ENCODE results near the gene FOXS1. TPM values are rescaled to one million over a fixed set of nuclear protein-coding genes. Genes with fewer than 3 reads are reported as not detected.
A peak's percentile ranks its signal among the peaks of the same experiment; 100 is the strongest.

FOXS1 gene
- total RNA-seq, 1 donor from 2014 or later: not detected

DNA sequence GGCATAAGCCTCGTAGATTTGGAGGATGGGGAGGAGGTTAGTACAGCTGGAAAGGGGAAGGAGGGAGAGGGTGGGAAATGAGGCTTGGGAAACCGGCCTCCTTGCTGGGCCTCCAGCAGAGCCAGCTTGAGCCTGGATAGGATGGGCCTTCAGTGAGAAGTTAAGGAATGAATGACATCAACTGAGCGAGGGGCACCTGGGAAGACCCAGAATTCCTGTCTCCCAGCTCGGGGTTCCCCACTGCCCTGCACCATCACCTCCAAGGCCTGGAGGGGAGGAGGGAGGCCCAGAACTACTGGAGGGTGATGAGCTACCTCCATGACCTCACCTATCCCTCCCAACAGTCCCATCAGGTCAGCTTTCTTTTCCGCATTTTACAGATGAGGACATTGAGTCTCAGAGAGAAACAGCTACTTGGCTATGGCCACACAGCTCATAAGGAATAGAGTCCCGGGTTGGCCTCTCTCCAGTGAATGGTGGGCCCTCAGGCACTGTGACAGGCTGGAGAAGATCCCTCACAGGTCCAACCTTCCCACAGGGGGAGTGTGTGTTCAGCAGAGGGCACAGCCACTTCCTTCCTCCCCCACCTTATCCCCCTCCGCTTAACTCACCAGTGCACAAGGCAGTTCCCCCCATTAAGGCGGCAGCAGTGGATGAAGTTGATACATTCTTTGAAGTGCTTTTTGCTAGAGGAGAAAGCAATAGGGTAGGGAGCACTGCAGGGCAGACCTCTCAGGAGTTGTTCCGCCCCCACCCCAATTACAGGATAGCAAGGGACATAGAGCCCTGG is 18.1 kb upstream of the FOXS1 start:
- DNase-seq (ENCODE audit: low spot score): no peak
- TF ChIP-seq EZH2phosphoT487 (IDR thresholded peaks at IDR 0.05): no peak
- no peak for TF ChIP-seq EZH2 (IDR thresholded peaks at IDR 0.05)
- TF ChIP-seq CTCF (IDR thresholded peaks at IDR 0.05): no peak
- H3K4me3 Mint-ChIP-seq: peak overlapping the region; percentile 56
- Histone ChIP-seq H3F3A (ENCODE audit: low read depth) (peaks cover 28% of the 10 kb centered on the region), H3K9ac (no peak overlapping the region), H3K4me2 (no peak overlapping the region), H4K20me1 (ENCODE audit: low read depth) (no peaks in the 10 kb centered on the region), H3K27me3 (peaks cover 9% of the 10 kb centered on the region), H3K4me1 (peaks cover 11% of the 10 kb centered on the region), H3K79me2 (ENCODE audit: low read depth) (no peaks in the 10 kb centered on the region), H2AFZ (replicated peaks) (no peak overlapping the region), H3K27ac (no peak overlapping the region), H3K9me3 (ENCODE audit: low read depth) (no peaks in the 10 kb centered on the region), H3K4me3 (no peak overlapping the region), H3K36me3 (no peaks in the 10 kb centered on the region)
- H3K27ac Mint-ChIP-seq: peak overlapping the region; percentile 55
- no peaks in the 10 kb centered on the region for H3K9me3 Mint-ChIP-seq
- H3K4me1 Mint-ChIP-seq: peaks cover 31% of the 10 kb centered on the region
- H3K36me3 Mint-ChIP-seq: no peaks in the 10 kb centered on the region
- H3K27me3 Mint-ChIP-seq (ENCODE audit: insufficient read depth, low read depth): peaks cover 11% of the 10 kb centered on the region

- Histone ChIP-seq H3K79me2 (ENCODE audit: low read depth) (no peaks in the 10 kb centered on the region), H3K9me3 (ENCODE audit: low read depth) (no peaks in the 10 kb centered on the region), H3K27me3 (peaks cover 9% of the 10 kb centered on the region), H3K4me3 (no peak overlapping the region), H3K4me2 (peak overlapping the region; percentile 96), H3K4me1 (peaks cover 11% of the 10 kb centered on the region), H3K36me3 (no peaks in the 10 kb centered on the region), H4K20me1 (ENCODE audit: low read depth) (no peaks in the 10 kb centered on the region), H3K9ac (no peak overlapping the region), H3K27ac (no peak overlapping the region), H2AFZ (replicated peaks) (no peak overlapping the region), H3F3A (ENCODE audit: low read depth) (peaks cover 28% of the 10 kb centered on the region)
- Mint-ChIP-seq H3K36me3 (no peaks in the 10 kb centered on the region), H3K4me3 (peak overlapping the region; percentile 89), H3K9me3 (no peaks in the 10 kb centered on the region), H3K27me3 (ENCODE audit: insufficient read depth, low read depth) (peaks cover 14% of the 10 kb centered on the region), H3K27ac (no peak overlapping the region), H3K4me1 (peaks cover 34% of the 10 kb centered on the region)
- DNase-seq (ENCODE audit: low spot score): no peak
- no peak for TF ChIP-seq EZH2phosphoT487 (IDR thresholded peaks at IDR 0.05)
- TF ChIP-seq EZH2 (IDR thresholded peaks at IDR 0.05): no peak
- no peak for TF ChIP-seq CTCF (IDR thresholded peaks at IDR 0.05)
Observed at GRCh38 chr20:31862506-31862905, 17.1 kb upstream of the FOXS1 start.

GRCh38 chr20:31862157-31862470 is 16.7 kb upstream of the FOXS1 start:
- H3K9me3 ChIP-seq (ENCODE audit: low read depth): no peaks in the 10 kb centered on the region

More at GRCh38 chr20:31862157-31862470, 16.7 kb upstream of the FOXS1 start:
- Mint-ChIP-seq H3K36me3 (no peaks in the 10 kb centered on the region), H3K4me3 (peak overlapping the region; percentile 89), H3K27me3 (ENCODE audit: insufficient read depth, low read depth) (peaks cover 15% of the 10 kb centered on the region), H3K4me1 (peaks cover 35% of the 10 kb centered on the region), H3K9me3 (no peaks in the 10 kb centered on the region), H3K27ac (peak overlapping the region; percentile 88)
- H3K27me3 ChIP-seq: peaks cover 7% of the 10 kb centered on the region
- H3K4me2 ChIP-seq: peak overlapping the region; percentile 96
- no peak for DNase-seq (ENCODE audit: low spot score)
- no peak overlapping the region for H3K27ac ChIP-seq
- peaks cover 11% of the 10 kb centered on the region for H3K4me1 ChIP-seq
- H3K9ac ChIP-seq: no peak overlapping the region
- H3F3A ChIP-seq (ENCODE audit: low read depth): peaks cover 28% of the 10 kb centered on the region
- no peaks in the 10 kb centered on the region for H3K36me3 ChIP-seq
- no peaks in the 10 kb centered on the region for H4K20me1 ChIP-seq (ENCODE audit: low read depth)
- no peaks in the 10 kb centered on the region for H3K79me2 ChIP-seq (ENCODE audit: low read depth)
- H3K4me3 ChIP-seq: peak overlapping the region; percentile 83
- TF ChIP-seq EZH2 (IDR thresholded peaks at IDR 0.05) (no peak), EZH2phosphoT487 (IDR thresholded peaks at IDR 0.05) (no peak), CTCF (IDR thresholded peaks at IDR 0.05) (no peak)
- H2AFZ ChIP-seq (replicated peaks): peak overlapping the region; percentile 69

Data from neural progenitor cell (in vitro differentiated cells).